H9 (cell line): Measurements from ENCODE around the gene KSR1. TPM values are rescaled to one million over a fixed set of nuclear protein-coding genes. Genes with fewer than 3 reads are reported as not detected.

Experiments used
- DNase-seq: peaks from one replicate; pipeline ENCODE4 v3.0.0-alpha.2; 2017
- H2AFZ ChIP-seq: one replicate; pipeline ENCODE4 v1.6.1; 2013; ENCODE audit warnings: mild to moderate bottlenecking, low read length, control low read depth, moderate library complexity
- H2AK5ac ChIP-seq: 2 replicates; pipeline ENCODE4 v1.6.1; 2013; ENCODE audit warnings: low read length, control low read depth, mixed read lengths; ENCODE audit not compliant: insufficient read length
- H2BK120ac ChIP-seq: one replicate; pipeline ENCODE4 v1.6.1; 2013; ENCODE audit warnings: low read depth, mild to moderate bottlenecking, low read length, control low read depth, inconsistent platforms; ENCODE audit not compliant: poor library complexity, severe bottlenecking
- H2BK12ac ChIP-seq: 2 replicates; pipeline ENCODE4 v1.6.1; 2013; ENCODE audit warnings: low read length, control low read depth, mixed read lengths, low read depth; ENCODE audit not compliant: insufficient read length
- H2BK15ac ChIP-seq: 2 replicates; pipeline ENCODE4 v1.6.1; 2013; ENCODE audit warnings: low read depth, low read length, control low read depth
- H2BK20ac ChIP-seq: one replicate; pipeline ENCODE4 v1.6.1; 2013; ENCODE audit warnings: low read depth, mild to moderate bottlenecking, low read length, control low read depth, inconsistent platforms; ENCODE audit not compliant: poor library complexity, severe bottlenecking
- H2BK5ac ChIP-seq: 2 replicates; pipeline ENCODE4 v1.6.1; 2013; ENCODE audit warnings: low read length, control low read depth, mixed read lengths; ENCODE audit not compliant: insufficient read length
- H3K14ac ChIP-seq: 2 replicates; pipeline ENCODE4 v1.6.1; 2013; ENCODE audit warnings: low read length, control low read depth; ENCODE audit not compliant: insufficient read depth
- H3K18ac ChIP-seq: 2 replicates; pipeline ENCODE4 v1.6.1; 2013; ENCODE audit warnings: low read depth, mild to moderate bottlenecking, mixed read lengths, low read length, control low read depth; ENCODE audit not compliant: insufficient read length
- H3K23ac ChIP-seq: 2 replicates; pipeline ENCODE4 v1.6.1; 2013; ENCODE audit warnings: low read length, control low read depth, mixed read lengths, low read depth; ENCODE audit not compliant: insufficient read length
- H3K23me2 ChIP-seq: 2 replicates; pipeline ENCODE4 v1.6.1; 2013; ENCODE audit warnings: low read depth, mild to moderate bottlenecking, mixed read lengths, low read length, control low read depth; ENCODE audit not compliant: insufficient read length, poor library complexity, severe bottlenecking
- H3K27ac ChIP-seq: 2 replicates; pipeline ENCODE4 v1.5.1; 2013; ENCODE audit warnings: low read length, control low read depth, mixed read lengths, low read depth; ENCODE audit not compliant: insufficient read length
- H3K27me3 ChIP-seq: 2 replicates; pipeline ENCODE4 v1.6.1; 2013; ENCODE audit warnings: low read length, control low read depth, inconsistent platforms; ENCODE audit not compliant: insufficient read depth
- H3K4ac ChIP-seq: 2 replicates; pipeline ENCODE4 v1.6.1; 2013; ENCODE audit warnings: low read depth, mild to moderate bottlenecking, control low read depth, inconsistent platforms, low read length, moderate library complexity
- H3K4me1 ChIP-seq: 2 replicates; pipeline ENCODE4 v1.6.1; 2013; ENCODE audit warnings: low read length, control low read depth, inconsistent platforms; ENCODE audit not compliant: insufficient read depth
- H3K4me2 ChIP-seq: 2 replicates; pipeline ENCODE4 v1.6.1; 2013; ENCODE audit warnings: low read length, control low read depth, mixed read lengths; ENCODE audit not compliant: insufficient read length, insufficient read depth
- H3K56ac ChIP-seq: 2 replicates; pipeline ENCODE4 v1.6.1; 2013; ENCODE audit warnings: low read depth, mild to moderate bottlenecking, mixed read lengths, low read length, control low read depth; ENCODE audit not compliant: insufficient read length
- H3K79me1 ChIP-seq: 2 replicates; pipeline ENCODE4 v1.6.1; 2013; ENCODE audit warnings: low read depth, mild to moderate bottlenecking, moderate library complexity, low read length, control low read depth, inconsistent platforms; ENCODE audit not compliant: insufficient read depth, poor library complexity, severe bottlenecking
- H3K79me2 ChIP-seq: 2 replicates; pipeline ENCODE4 v1.6.1; 2013; ENCODE audit warnings: low read length, control low read depth, inconsistent platforms; ENCODE audit not compliant: insufficient read depth
- H3K9ac ChIP-seq: 2 replicates; pipeline ENCODE4 v1.6.1; 2013; ENCODE audit warnings: low read length, control low read depth, mixed read lengths; ENCODE audit not compliant: insufficient read length; ENCODE audit errors: extremely low read depth
- H3K9me3 ChIP-seq: one replicate; pipeline ENCODE4 v1.6.1; 2013; ENCODE audit warnings: low read depth, low read length, inconsistent platforms; ENCODE audit not compliant: control insufficient read depth
- H3T11ph ChIP-seq: one replicate; pipeline ENCODE4 v1.6.1; 2013; ENCODE audit warnings: mild to moderate bottlenecking, low read length, control low read depth, inconsistent platforms
- H4K20me1 ChIP-seq: one replicate; pipeline ENCODE4 v1.6.1; 2013; ENCODE audit not compliant: control insufficient read depth, insufficient read length, insufficient read depth
- H4K5ac ChIP-seq: 2 replicates; pipeline ENCODE4 v1.6.1; 2013; ENCODE audit warnings: low read depth, mild to moderate bottlenecking, mixed read lengths, low read length, control low read depth; ENCODE audit not compliant: insufficient read length
- H4K8ac ChIP-seq: replicated peaks from 2 replicates; pipeline ENCODE4 v1.6.1; 2013; ENCODE audit warnings: low read length, control low read depth, mixed read lengths, low read depth; ENCODE audit not compliant: insufficient read length
- H4K91ac ChIP-seq: 2 replicates; pipeline ENCODE4 v1.6.1; 2013; ENCODE audit warnings: low read depth, mild to moderate bottlenecking, moderate library complexity, mixed read lengths, low read length, control low read depth; ENCODE audit not compliant: insufficient read length
- H3K27ac Mint-ChIP-seq, 3 experiments: 2 replicates in 2 of 3; 3 replicates in 1 of 3; pipeline ENCODE4 v1.8.0; 2020 to 2021; ENCODE audit warnings: mixed read lengths in 3 of 3, mild to moderate bottlenecking in 1 of 3, moderate library complexity in 1 of 3
- H3K27me3 Mint-ChIP-seq: 2 replicates; pipeline ENCODE4 v1.8.0; 2021; ENCODE audit warnings: low read depth, mild to moderate bottlenecking, moderate library complexity, mixed read lengths
- H3K36me3 Mint-ChIP-seq, 3 experiments: 2 replicates in 2 of 3; 3 replicates in 1 of 3; pipeline ENCODE4 v1.8.0; 2020 to 2021; ENCODE audit warnings: low read depth in 3 of 3, mixed read lengths in 3 of 3; ENCODE audit not compliant: insufficient read depth in 1 of 3
- H3K4me1 Mint-ChIP-seq, 2 experiments: 2 replicates each; pipeline ENCODE4 v1.8.0; 2020; ENCODE audit warnings: mixed read lengths in 2 of 2
- H3K4me3 Mint-ChIP-seq, 2 experiments: 2 replicates in 1 of 2; 3 replicates in 1 of 2; pipeline ENCODE4 v1.8.0; 2020 to 2021; ENCODE audit warnings: mild to moderate bottlenecking in 2 of 2, mixed read lengths in 2 of 2, moderate library complexity in 1 of 2
- H3K9me3 Mint-ChIP-seq, 2 experiments: 2 replicates in 1 of 2; 3 replicates in 1 of 2; pipeline ENCODE4 v1.8.0; 2020; ENCODE audit warnings: mild to moderate bottlenecking in 2 of 2, mixed read lengths in 2 of 2, moderate library complexity in 1 of 2
- CTCF ChIP-seq: fragments of 200-600 bp; sonication (generic); conservative IDR thresholded peaks from 3 replicates; pipeline ENCODE4 v1.8.0; 2021; ENCODE audit warnings: antibody characterized with exemption, mild to moderate bottlenecking
- WGBS: extraction: QIAGEN DNeasy Blood & Tissue Kit; methylation state at CpG from one replicate; pipeline ENCODE4 v1.1.7; 2013; ENCODE audit warnings: missing lambda C conversion rate, low lambda C conversion rate, mixed read lengths; ENCODE audit not compliant: insufficient read length; ENCODE audit errors: extremely low coverage; 5-methylcytosine and 5-hydroxymethylcytosine counted together
- total RNA-seq: library from RNA; stranded (reverse); gene quantifications from 2 replicates; pipeline ENCODE4 v1.2.1, GENCODE V29; 2021

KSR1 gene
- total RNA-seq, 1 experiment from 2014 or later: 44.9 TPM

GRCh38 chr17:27603421-27603770, 147.1 kb downstream of the KSR1 start:
- no peak overlapping the region for H3K4ac ChIP-seq
- H3K4me2 ChIP-seq: no peak overlapping the region
- peaks cover 9 to 41% (median 24%) of the 10 kb centered on the region in 3 experiments for H3K36me3 Mint-ChIP-seq
- no peak overlapping the region for H3K23ac ChIP-seq
- no peak overlapping the region for H3K9ac ChIP-seq
- no peak overlapping the region for H3K27ac ChIP-seq
- H3K23me2 ChIP-seq: no peaks in the 10 kb centered on the region
- no peaks in the 10 kb centered on the region for H3K9me3 Mint-ChIP-seq
- no peak overlapping the region for H2BK120ac ChIP-seq
- H2BK15ac ChIP-seq: no peak overlapping the region
- no peaks in the 10 kb centered on the region for H3K79me1 ChIP-seq
- no peak overlapping the region for H2AFZ ChIP-seq
- H3K79me2 ChIP-seq: no peaks in the 10 kb centered on the region
- no peak overlapping the region for H3K14ac ChIP-seq
- no peak overlapping the region for H2AK5ac ChIP-seq
- no peaks in the 10 kb centered on the region for H3K27me3 Mint-ChIP-seq
- H3T11ph ChIP-seq: no peak overlapping the region
- H2BK5ac ChIP-seq: no peak overlapping the region
- no peak overlapping the region for H4K8ac ChIP-seq
- no peak overlapping the region for H2BK12ac ChIP-seq
- H3K27me3 ChIP-seq: no peaks in the 10 kb centered on the region
- H3K4me3 Mint-ChIP-seq: no peak overlapping the region
- no CpG with 5 or more reads among the region's 2 CpGs for WGBS
- H3K56ac ChIP-seq: no peak overlapping the region
- H4K5ac ChIP-seq: no peak overlapping the region
- no peaks in the 10 kb centered on the region for H3K4me1 ChIP-seq
- H3K18ac ChIP-seq: no peak overlapping the region
- no peak for DNase-seq
- no peaks in the 10 kb centered on the region for H4K20me1 ChIP-seq
- H3K9me3 ChIP-seq: no peaks in the 10 kb centered on the region
- H3K4me1 Mint-ChIP-seq: peaks cover 6 to 8% of the 10 kb centered on the region in 2 experiments
- no peak overlapping the region for H2BK20ac ChIP-seq
- no peak overlapping the region for H3K27ac Mint-ChIP-seq
- H4K91ac ChIP-seq: no peak overlapping the region
- TF ChIP-seq CTCF: no peak
